Sigmoid colon (tissue), 3 donors: ENCODE results near the gene PPP1R3C.

Experiments
- CTCF ChIP-seq, 4 experiments: fragments of 450-650 bp in 3 of 4; fragments of 200-600 bp in 1 of 4; IDR thresholded peaks; one replicate each; pipeline ENCODE4 v1.5.1; 2016 to 2019; ENCODE audit warnings: antibody characterized with exemption in 4 of 4, mild to moderate bottlenecking in 3 of 4, moderate library complexity in 2 of 4
- POLR2A ChIP-seq, 2 donors: fragments of 450-650 bp; IDR thresholded peaks; one replicate each; pipeline ENCODE4 v1.6.1; 2016; ENCODE audit warnings: antibody characterized with exemption in 2 of 2, mild to moderate bottlenecking in 2 of 2, moderate library complexity in 2 of 2

- TF ChIP-seq POLR2A (IDR thresholded peaks at IDR 0.05) (no peak), CTCF (IDR thresholded peaks at IDR 0.05) (no peak)
These were observed 31.6 kb upstream of the PPP1R3C start for GRCh38 chr10:91664426-91664825.
